HepG2 (cell line): ENCODE results near the gene POLR1G. TPM values are rescaled to one million over a fixed set of nuclear protein-coding genes. Genes with fewer than 3 reads are reported as not detected.

Experiments used
- CEBPG ChIP-seq: IDR thresholded peaks from 2 replicates; pipeline ENCODE4 v1.6.1; 2016
- CHD4 ChIP-seq: fragments of 200-600 bp; sonication (generic); IDR thresholded peaks from 2 replicates; pipeline ENCODE4 v1.7.0; 2017; ENCODE audit warnings: mild to moderate bottlenecking, low read length, borderline replicate concordance
- ELF3 ChIP-seq: IDR thresholded peaks from 2 replicates; pipeline ENCODE4 v1.6.1; 2016; ENCODE audit warnings: missing genetic modification reagents, missing compliant biosample characterization
- FOXK1 ChIP-seq: sonication (generic); formaldehyde crosslinking; IDR thresholded peaks from 2 replicates; pipeline ENCODE4 v1.4.0; 2020; ENCODE audit warnings: low read depth, missing genetic modification reagents, borderline replicate concordance
- FOXM1 ChIP-seq: sonication (generic); formaldehyde crosslinking; IDR thresholded peaks from 2 replicates; pipeline ENCODE4 v1.5.0; 2020; ENCODE audit warnings: missing genetic modification reagents
- HHEX ChIP-seq: IDR thresholded peaks from 2 replicates; pipeline ENCODE4 v1.6.1; 2016; ENCODE audit warnings: control low read depth
- IKZF5 ChIP-seq: IDR thresholded peaks from 2 replicates; pipeline ENCODE4 v1.6.1; 2018; ENCODE audit warnings: missing genetic modification reagents, mild to moderate bottlenecking, missing compliant biosample characterization
- MYC ChIP-seq: sonication (generic); formaldehyde crosslinking; IDR thresholded peaks from 2 replicates; pipeline ENCODE4 v1.9.0; 2021; ENCODE audit warnings: missing genetic modification reagents, borderline replicate concordance
- TARDBP ChIP-seq: sonication (generic); formaldehyde crosslinking; IDR thresholded peaks from 2 replicates; pipeline ENCODE4 v1.8.0; 2022; ENCODE audit warnings: mild to moderate bottlenecking, missing genetic modification reagents
- TBL1XR1 ChIP-seq: fragments of 150-350 bp; IDR thresholded peaks from 2 replicates; pipeline ENCODE4 v1.6.1; 2014; ENCODE audit warnings: borderline replicate concordance, low read length; ENCODE audit not compliant: partially characterized antibody
- ZFP82 ChIP-seq: sonication (generic); formaldehyde crosslinking; IDR thresholded peaks from 2 replicates; pipeline ENCODE4 v1.5.1; 2020; ENCODE audit warnings: mild to moderate bottlenecking, missing genetic modification reagents, borderline replicate concordance
- ZFP90 ChIP-seq: sonication (generic); formaldehyde crosslinking; IDR thresholded peaks from 2 replicates; pipeline ENCODE4 v1.8.0; 2022; ENCODE audit warnings: missing genetic modification reagents, mild to moderate bottlenecking, inconsistent platforms, borderline replicate concordance
- ZNF160 ChIP-seq: sonication (generic); formaldehyde crosslinking; IDR thresholded peaks from 2 replicates; pipeline ENCODE4 v1.8.0; 2022; ENCODE audit warnings: mild to moderate bottlenecking, inconsistent platforms, missing genetic modification reagents
- ZNF280D ChIP-seq: sonication (generic); formaldehyde crosslinking; IDR thresholded peaks from 2 replicates; pipeline ENCODE4 v1.5.1; 2020; ENCODE audit warnings: mild to moderate bottlenecking, missing genetic modification reagents
- ZNF333 ChIP-seq: sonication (generic); formaldehyde crosslinking; IDR thresholded peaks from 2 replicates; pipeline ENCODE4 v1.4.0; 2020; ENCODE audit warnings: mild to moderate bottlenecking, missing genetic modification reagents, borderline replicate concordance
- ZNF33B ChIP-seq: sonication (generic); formaldehyde crosslinking; IDR thresholded peaks from 2 replicates; pipeline ENCODE4 v1.5.1; 2020; ENCODE audit warnings: mild to moderate bottlenecking, missing genetic modification reagents
- ZNF572 ChIP-seq: sonication (generic); formaldehyde crosslinking; IDR thresholded peaks from 2 replicates; pipeline ENCODE4 v1.5.1; 2020; ENCODE audit warnings: mild to moderate bottlenecking, missing genetic modification reagents
- ZNF574 ChIP-seq: sonication (generic); formaldehyde crosslinking; IDR thresholded peaks from 2 replicates; pipeline ENCODE4 v1.4.0; 2020; ENCODE audit warnings: missing genetic modification reagents
- polyA plus RNA-seq, 8 experiments: library from polyadenylated mRNA; depleted of rRNA in 3 of 8; stranded (reverse) in 7 of 8; unstranded in 1 of 8; fragments of >200 nt; fragmentation: Illumina TruSeq in 4 of 8; extraction: Trizol in 4 of 8; gene quantifications; 2 replicates each; pipeline versions ENCODE4 v1.2.1 to v1.2.3, GENCODE V29; 2011 to 2016; ENCODE audit warnings: low read depth in 4 of 8, missing spikeins in 1 of 8, mixed read lengths in 1 of 8; ENCODE audit not compliant: insufficient read depth in 1 of 8
- total RNA-seq, 5 experiments: library from RNA; depleted of rRNA; stranded (reverse); fragments of >200 nt; fragmentation: Illumina TruSeq; extraction: Trizol; gene quantifications; 2 replicates each; pipeline ENCODE4 v1.2.3, GENCODE V29; 2016; ENCODE audit warnings: low read depth in 1 of 5
- TF ChIP-seq, protein P1 (sequence below): sonication (generic); formaldehyde crosslinking; IDR thresholded peaks from 2 replicates; pipeline ENCODE4 v1.8.1; 2023; ENCODE audit warnings: mild to moderate bottlenecking, missing genetic modification reagents
- TF ChIP-seq, protein P2 (sequence below): sonication (generic); formaldehyde crosslinking; IDR thresholded peaks from 2 replicates; pipeline ENCODE4 v1.8.0; 2022; ENCODE audit warnings: missing genetic modification reagents, mild to moderate bottlenecking, borderline replicate concordance

Gene POLR1G
- total and polyA plus RNA-seq, 2 of the 13 experiments (the other 11 are each of a cell fraction or from before 2014, with no cell fraction given): 3.5 to 20.8 TPM

- TF ChIP-seq FOXM1 (CRISPR knock-in tag) (no peak), ZNF280D (no peak), ZNF574 (CRISPR knock-in tag) (0 out of 2 replicates have a peak, but pooled peaks have one; percentile 32), CEBPG (CRISPR knock-in tag) (peak; percentile 14; the same call in 1 of the 2 replicates), ZNF572 (CRISPR knock-in tag) (no peak), TARDBP (CRISPR knock-in tag) (peak; percentile 47; the same call in 1 of the 2 replicates), MYC (CRISPR knock-in tag) (peak; percentile 17; the same call in 1 of the 2 replicates), ZNF33B (CRISPR knock-in tag) (0 out of 2 replicates have a peak, but pooled peaks have one; percentile 19), TBL1XR1 (no peak), ZFP82 (peak; percentile 26; the same call in 1 of the 2 replicates), ZNF160 (CRISPR knock-in tag) (0 out of 2 replicates have a peak, but pooled peaks have one; percentile 8), FOXK1 (peak; percentile 32; the same call in 1 of the 2 replicates), CHD4 (no peak), HHEX (CRISPR knock-in tag) (no peak), ZNF333 (CRISPR knock-in tag) (no peak), IKZF5 (CRISPR knock-in tag) (0 out of 2 replicates have a peak, but pooled peaks have one; percentile 35), ELF3 (CRISPR knock-in tag) (peak; percentile 18; the same call in 1 of the 2 replicates), ZFP90 (CRISPR knock-in tag) (no peak)
- TF ChIP-seq, protein P1, sequence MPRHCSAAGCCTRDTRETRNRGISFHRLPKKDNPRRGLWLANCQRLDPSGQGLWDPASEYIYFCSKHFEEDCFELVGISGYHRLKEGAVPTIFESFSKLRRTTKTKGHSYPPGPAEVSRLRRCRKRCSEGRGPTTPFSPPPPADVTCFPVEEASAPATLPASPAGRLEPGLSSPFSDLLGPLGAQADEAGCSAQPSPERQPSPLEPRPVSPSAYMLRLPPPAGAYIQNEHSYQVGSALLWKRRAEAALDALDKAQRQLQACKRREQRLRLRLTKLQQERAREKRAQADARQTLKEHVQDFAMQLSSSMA (CRISPR knock-in tag): no peak
- TF ChIP-seq, protein P2, sequence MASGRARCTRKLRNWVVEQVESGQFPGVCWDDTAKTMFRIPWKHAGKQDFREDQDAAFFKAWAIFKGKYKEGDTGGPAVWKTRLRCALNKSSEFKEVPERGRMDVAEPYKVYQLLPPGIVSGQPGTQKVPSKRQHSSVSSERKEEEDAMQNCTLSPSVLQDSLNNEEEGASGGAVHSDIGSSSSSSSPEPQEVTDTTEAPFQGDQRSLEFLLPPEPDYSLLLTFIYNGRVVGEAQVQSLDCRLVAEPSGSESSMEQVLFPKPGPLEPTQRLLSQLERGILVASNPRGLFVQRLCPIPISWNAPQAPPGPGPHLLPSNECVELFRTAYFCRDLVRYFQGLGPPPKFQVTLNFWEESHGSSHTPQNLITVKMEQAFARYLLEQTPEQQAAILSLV: no peak
Measured at GRCh38 chr19:45403781-45404556, 2.5 kb upstream of the POLR1G start (continued).
